Urinary bladder (tissue), 4 donors: ENCODE data around the gene PCGF1. TPM values are rescaled to one million over a fixed set of nuclear protein-coding genes. Genes with fewer than 3 reads are reported as not detected.

ENCODE experiments used
- DNase-seq: peaks from one replicate; pipeline ENCODE4 v3.0.0-alpha.2; 2015; ENCODE audit errors: extremely low spot score
- H3K27ac ChIP-seq: one replicate; pipeline ENCODE4 v1.5.1; 2013; ENCODE audit warnings: low read depth, mild to moderate bottlenecking, moderate library complexity
- H3K36me3 ChIP-seq: one replicate; pipeline ENCODE4 v1.6.1; 2013; ENCODE audit warnings: mild to moderate bottlenecking, moderate library complexity; ENCODE audit not compliant: insufficient read depth
- H3K4me1 ChIP-seq: one replicate; pipeline ENCODE4 v1.6.1; 2013; ENCODE audit warnings: mild to moderate bottlenecking, moderate library complexity; ENCODE audit not compliant: insufficient read depth
- H3K4me3 ChIP-seq: one replicate; pipeline ENCODE4 v1.5.1; 2013; ENCODE audit warnings: low read depth, low read length
- WGBS: extraction: QIAGEN DNeasy Blood & Tissue Kit; methylation state at CpG from one replicate; pipeline ENCODE4 v1.1.7; 2013; 5-methylcytosine and 5-hydroxymethylcytosine counted together
- polyA plus RNA-seq: library from polyadenylated mRNA; stranded (reverse); fragments of 200-250 nt; gene quantifications from one replicate; pipeline ENCODE4 v1.2.3, GENCODE V29; 2013
- total RNA-seq: library from RNA; depleted of rRNA; stranded (reverse); fragments of >200 nt; gene quantifications from one replicate; pipeline ENCODE4 v1.2.3, GENCODE V29; 2014
- donor health status: healthy with polysubstance abuse.
- donor health status: healthy.

Gene PCGF1
- total RNA-seq (21.7 TPM), polyA plus RNA-seq (19.2 TPM)

DNA sequence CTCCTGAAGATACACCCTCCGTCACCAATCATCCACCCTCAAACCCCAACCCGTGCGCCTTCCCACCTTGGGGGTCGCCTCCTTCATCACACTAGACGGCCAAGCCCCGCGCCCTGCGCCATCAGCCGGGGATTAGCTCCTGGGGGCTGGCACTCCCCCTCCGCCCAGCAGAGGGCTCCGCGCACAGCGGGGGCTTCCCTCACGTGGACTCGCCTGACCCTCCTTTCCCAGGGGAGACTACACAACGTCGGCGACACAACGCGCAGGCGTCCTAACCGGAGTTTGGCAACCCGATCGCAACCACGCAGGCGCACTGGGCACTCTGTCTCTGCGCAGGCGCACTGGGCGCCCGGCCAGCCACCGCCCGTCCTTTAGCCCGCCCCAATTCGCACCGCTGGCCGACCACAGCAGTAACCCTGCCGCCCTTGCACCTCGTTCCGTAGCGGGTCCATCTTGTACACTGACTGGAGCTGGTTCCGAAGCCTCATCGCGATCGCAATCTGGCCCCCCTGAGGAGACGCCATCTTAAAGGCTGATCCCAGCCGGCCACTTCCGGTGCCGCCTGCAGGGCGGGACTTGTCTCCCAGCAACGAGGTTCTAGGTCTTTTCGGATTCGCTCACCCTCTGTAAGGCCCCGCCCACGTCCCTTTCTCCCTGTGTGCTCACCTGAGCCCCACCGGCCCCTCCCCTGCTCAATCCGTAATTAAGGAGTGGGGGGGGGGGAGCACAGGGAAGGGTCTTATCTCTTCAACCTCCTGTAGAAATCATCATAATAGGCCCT lies at the start of gene PCGF1:
TSS of gene PCGF1 (minus strand) at position 551 of the 781 bp plus-strand sequence. CDS start at position 524, 27 bp downstream.
- no peaks in the 10 kb centered on the region for H3K4me1 ChIP-seq

DNA sequence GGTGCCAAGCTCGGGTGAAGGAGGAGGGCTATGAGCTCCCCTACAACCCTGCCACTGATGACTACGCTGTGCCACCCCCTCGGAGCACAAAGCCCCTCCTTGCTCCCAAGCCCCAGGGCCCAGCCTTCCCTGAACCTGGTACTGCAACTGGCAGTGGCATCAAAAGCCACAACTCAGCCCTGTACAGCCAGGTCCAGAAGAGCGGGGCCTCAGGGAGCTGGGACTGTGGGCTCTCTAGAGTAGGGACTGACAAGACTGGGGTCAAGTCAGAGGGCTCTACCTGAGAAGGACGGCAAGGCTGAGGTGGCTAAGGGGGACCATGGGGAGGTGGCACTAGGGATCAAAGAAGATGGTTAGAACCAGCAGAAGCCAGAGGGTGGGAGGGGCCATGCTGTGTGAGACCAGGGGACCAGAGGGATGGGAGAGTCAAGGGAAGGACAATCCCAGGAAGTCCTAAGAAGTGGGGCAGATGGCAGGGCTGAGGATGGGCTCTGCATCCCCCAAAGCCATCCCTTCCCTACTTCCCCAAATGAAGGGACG lies 49.4 kb upstream of the PCGF1 start:
- no peak for DNase-seq
- 90% methylated on average over 6 of the region's 6 CpGs for WGBS
- no peak overlapping the region for H3K4me3 ChIP-seq

More for the DNA sequence above, at the start of gene PCGF1:
- peak within 1 kb of the TSS; percentile 95 for H3K27ac ChIP-seq
- under 1% methylated on average over 56 of the region's 56 CpGs for WGBS
- peak; percentile 97 for DNase-seq
- H3K4me3 ChIP-seq = peak within 1 kb of the TSS; percentile 54
- H3K36me3 ChIP-seq = no peaks in the 10 kb centered on the region

GRCh38 chr2:74556159-74556558 lies 48.7 kb upstream of the PCGF1 start:
- H3K4me1 ChIP-seq = no peaks in the 10 kb centered on the region
- H3K4me3 ChIP-seq = no peak overlapping the region
- WGBS = 78% methylated on average over 14 of the region's 14 CpGs

More for the DNA sequence above, 49.4 kb upstream of the PCGF1 start:
- Histone ChIP-seq H3K4me1 (no peaks in the 10 kb centered on the region), H3K27ac (no peak overlapping the region), H3K36me3 (no peaks in the 10 kb centered on the region)

DNA sequence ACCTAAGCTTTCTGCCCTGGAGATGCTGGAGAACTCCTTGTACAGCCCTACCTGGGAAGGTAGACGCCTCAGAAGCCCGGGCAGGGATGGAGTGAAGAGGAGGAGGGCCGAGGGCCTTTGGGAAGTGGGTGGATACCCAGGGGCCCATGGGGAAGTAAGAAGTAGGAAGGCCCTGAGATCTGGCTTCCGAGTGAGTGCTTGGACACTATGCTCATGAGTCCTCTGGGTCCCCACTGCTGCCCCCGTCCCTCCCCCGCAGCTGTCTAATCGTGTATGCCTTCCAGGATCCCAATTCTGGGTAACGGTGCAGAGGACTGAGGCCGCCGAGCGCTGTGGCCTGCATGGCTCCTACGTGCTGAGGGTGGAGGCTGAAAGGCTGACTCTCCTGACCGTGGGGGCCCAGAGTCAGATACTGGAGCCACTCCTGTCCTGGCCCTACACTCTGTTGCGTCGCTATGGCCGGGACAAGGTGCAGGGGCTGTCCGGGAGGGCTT lies 48.2 kb upstream of the PCGF1 start:
- Histone ChIP-seq H3K4me3 (peak overlapping the region; percentile 64), H3K36me3 (no peaks in the 10 kb centered on the region), H3K27ac (no peak overlapping the region), H3K4me1 (no peaks in the 10 kb centered on the region)
- no peak for DNase-seq
- WGBS = 73% methylated on average over 17 of the region's 17 CpGs

More at GRCh38 chr2:74556159-74556558, 48.7 kb upstream of the PCGF1 start:
- DNase-seq = no peak
- Histone ChIP-seq H3K27ac (no peak overlapping the region), H3K36me3 (no peaks in the 10 kb centered on the region)

GRCh38 chr2:74554820-74555531 lies 47.5 kb upstream of the PCGF1 start:
- Histone ChIP-seq H3K27ac (no peak overlapping the region), H3K4me3 (peak overlapping the region; percentile 64), H3K4me1 (no peaks in the 10 kb centered on the region), H3K36me3 (no peaks in the 10 kb centered on the region)
- DNase-seq = no peak
- WGBS = 5% methylated on average over 58 of the region's 58 CpGs

DNA sequence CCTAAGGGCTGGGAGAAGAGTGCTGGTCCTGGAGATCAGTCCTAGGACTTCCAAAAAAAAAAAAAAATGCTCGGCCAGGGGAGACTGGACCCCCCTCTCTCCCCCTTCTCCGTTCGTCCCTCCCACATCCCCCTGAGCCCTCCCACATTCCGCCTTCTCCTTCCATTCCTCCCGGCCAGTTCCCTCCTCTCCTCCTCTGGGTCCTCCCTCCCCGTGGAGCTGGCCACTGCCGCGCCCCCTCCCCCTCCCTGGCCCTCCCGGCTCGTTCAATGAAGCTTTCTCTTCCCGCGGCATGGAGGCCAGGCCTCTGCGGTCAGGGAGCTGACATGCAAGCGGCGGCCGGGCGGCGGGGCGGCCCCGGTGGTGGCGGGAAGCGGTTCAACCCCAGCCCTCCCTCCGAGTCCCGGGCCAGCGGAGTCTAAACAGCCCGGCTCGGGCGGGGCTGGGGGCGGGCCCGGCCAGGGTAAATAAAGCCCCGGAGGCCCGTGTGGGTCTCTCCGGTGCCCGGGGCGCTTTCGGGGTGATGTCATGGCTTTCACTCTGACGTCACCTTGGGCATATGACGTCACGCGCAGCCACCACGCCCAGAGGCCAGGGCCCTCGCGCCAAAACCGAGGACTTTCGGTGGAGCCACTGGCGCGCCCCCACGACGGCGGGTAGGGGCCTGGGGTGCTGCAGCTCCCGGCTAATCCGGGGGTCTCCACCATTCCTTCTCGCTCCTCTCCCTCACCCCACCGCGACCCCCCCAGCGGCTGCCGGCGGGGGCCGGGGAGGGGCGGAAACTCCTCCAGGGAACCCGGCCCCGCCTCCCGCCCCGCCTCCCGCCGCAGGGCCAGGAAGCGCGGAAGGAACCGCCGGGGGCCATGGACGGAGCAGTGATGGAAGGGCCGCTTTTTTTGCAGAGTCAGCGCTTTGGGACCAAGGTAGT lies 46.7 kb upstream of the PCGF1 start, which contains the start of the genes DOK1 and LOXL3:
TSS of gene DOK1 (plus strand) at position 829 of the 928 bp plus-strand sequence. CDS start at position 864, 35 bp downstream.
TSS of gene LOXL3 (minus strand) at position 51 of the 928 bp plus-strand sequence. CDS start 1,308 bp downstream, outside the sequence.
- DNase-seq = peak; percentile 81
- Histone ChIP-seq H3K4me3 (peak within 1 kb of the TSS; percentile 64), H3K36me3 (no peaks in the 10 kb centered on the region), H3K4me1 (no peaks in the 10 kb centered on the region), H3K27ac (peak within 1 kb of the TSS; percentile 76)
- WGBS = under 1% methylated on average over 73 of the region's 73 CpGs

DNA sequence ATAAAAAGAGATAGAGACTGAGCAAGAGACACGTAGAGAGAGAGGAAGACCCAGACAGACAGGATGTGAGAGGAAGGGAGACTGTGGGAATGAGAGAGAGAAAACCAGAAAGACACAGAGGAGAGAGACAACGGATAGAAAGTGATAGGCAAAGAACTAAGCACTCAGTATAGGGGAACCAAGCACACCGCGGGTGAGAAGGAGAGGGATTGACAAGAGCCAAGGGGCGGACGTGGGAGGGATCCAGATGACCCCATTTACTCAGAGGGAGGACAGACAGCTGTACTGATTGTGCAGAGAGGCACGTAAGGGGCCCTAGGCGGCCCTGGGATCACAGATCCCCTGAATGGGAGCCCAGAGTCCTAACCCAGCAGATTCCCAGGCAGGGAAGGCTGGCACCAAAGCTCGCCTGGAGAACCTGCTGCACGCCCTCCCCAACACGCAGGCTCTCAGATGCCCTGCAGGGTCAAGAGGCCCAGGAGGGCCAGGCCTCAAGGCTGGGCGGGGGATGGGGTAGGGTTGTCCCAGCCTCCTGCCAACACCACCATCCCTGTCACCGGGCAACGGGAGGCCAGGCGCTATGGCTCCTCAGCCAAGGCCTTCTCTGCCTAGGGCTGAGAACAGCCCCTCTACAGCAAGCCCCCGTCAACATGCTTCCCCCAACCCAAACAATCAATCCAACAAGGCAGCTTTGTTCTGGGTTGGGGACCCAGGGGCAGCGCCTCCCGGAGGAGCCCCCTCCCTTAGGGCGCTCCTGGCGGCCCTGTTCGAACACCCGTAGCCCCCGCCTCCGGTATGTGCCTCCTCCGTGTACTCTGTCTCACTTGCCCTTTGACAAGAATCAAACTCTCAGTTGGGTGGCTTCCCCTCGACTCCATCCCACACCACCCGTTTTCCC lies 45.7 kb upstream of the PCGF1 start:
- Histone ChIP-seq H3K27ac (no peak overlapping the region), H3K4me3 (peak overlapping the region; percentile 64), H3K36me3 (no peaks in the 10 kb centered on the region), H3K4me1 (no peaks in the 10 kb centered on the region)
- 30% methylated on average over 27 of the region's 27 CpGs for WGBS
- DNase-seq = no peak

DNA sequence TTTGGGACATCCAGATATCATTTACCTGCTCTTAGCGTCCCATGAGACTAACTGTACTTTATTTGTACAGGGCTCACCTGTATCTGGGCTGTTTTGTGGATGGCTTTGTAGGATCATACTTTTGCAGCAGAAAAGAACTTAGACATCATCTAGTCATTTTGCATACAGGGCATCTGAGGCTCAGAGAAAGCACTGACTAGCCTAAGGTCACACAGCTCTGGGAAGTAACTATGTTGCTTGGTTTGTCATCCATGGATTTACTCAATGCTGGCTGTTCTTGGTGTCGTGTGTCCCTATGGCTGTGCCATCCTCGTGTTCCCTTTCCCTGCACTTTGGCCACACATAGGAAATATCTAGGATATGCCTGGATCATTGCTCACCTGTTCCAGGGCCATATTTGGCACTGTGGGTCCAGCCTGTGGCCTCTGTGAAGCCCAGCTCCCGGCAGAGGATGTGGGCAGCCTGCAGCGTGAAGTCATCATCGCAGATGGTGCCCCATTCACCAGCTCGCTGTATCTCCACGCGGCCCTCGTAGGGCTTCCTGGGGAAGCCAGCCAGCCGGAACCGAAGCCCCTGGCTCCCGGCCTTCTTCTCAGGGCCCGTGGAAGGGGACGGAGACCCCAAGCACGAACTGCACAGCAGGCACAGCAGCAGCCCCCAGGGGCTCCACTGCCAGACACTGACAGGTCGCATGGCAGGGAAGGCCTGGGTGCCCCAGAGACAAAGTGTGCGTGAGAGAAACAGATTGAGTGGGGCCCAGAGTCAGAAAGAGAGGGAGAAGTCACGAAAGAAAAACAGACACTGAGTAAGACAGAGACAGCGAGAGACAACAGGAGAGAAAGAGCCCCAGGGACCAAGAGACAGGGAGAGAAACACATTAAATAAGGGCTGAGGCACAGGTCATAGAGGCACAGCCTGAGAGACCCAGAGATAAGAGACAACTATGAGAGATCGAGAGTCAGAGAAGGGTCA lies 44.7 kb upstream of the PCGF1 start:
- WGBS = 77% methylated on average over 21 of the region's 21 CpGs
- no peak overlapping the region for H3K4me3 ChIP-seq
- no peaks in the 10 kb centered on the region for H3K36me3 ChIP-seq
- no peak overlapping the region for H3K27ac ChIP-seq
- no peak for DNase-seq
- H3K4me1 ChIP-seq = no peaks in the 10 kb centered on the region

DNA sequence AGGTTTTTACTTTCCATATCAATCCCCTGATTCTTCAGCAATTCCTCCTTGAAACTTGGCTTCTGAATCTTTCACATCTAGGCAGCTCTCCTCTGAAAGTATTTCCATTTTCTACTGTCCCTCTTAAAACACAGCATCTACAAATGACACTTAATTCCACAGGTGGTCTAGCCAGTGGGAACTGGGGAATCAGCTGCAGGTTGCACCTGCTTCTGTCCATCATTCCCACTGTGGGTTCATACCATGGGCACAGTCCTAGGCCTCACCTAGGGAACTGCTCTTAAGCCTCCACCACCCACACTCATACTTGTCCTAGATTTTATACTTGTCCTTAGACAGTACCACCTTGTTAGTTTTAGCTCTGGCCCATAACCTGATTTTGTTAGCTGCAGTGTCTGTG lies 44.0 kb upstream of the PCGF1 start:
- Histone ChIP-seq H3K27ac (no peak overlapping the region), H3K36me3 (no peaks in the 10 kb centered on the region), H3K4me1 (no peaks in the 10 kb centered on the region), H3K4me3 (no peak overlapping the region)
- DNase-seq = no peak

DNA sequence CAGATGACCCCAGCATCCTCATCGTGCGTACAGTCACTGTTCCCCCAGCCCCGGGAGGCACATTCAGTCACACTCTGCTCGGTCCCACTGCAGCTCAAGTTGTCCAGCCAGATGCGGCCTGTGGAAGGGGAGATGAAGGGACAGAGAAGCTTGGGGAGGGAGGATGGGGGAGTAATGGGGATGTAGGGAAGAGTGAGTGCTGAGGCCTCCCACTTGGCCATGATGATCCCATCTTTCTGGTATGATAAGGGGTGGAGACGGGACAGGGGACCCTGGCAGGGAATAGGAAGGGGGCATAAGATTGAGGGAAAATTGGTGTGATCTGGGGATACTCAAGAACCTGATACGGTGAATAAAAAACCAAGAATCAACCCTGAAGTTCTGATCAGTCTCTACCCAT lies 42.7 kb upstream of the PCGF1 start:
- H3K4me3 ChIP-seq = no peak overlapping the region
- H3K4me1 ChIP-seq = no peaks in the 10 kb centered on the region
- H3K27ac ChIP-seq = no peak overlapping the region
- DNase-seq = no peak
- H3K36me3 ChIP-seq = no peaks in the 10 kb centered on the region
- WGBS = 91% methylated on average over 7 of the region's 7 CpGs
